Right kidney (tissue), 1 donor: ENCODE data around the gene ERBB4.
"Not testable (repeated sequence)": the region's sequence is repeated elsewhere in the genome, so short reads cannot be mapped to it uniquely, and the experiment has no call there.

ENCODE experiments used
- DNase-seq: peaks from one replicate; pipeline ENCODE4 v3.0.0-alpha.2; 2016

The ERBB4 gene

DNA sequence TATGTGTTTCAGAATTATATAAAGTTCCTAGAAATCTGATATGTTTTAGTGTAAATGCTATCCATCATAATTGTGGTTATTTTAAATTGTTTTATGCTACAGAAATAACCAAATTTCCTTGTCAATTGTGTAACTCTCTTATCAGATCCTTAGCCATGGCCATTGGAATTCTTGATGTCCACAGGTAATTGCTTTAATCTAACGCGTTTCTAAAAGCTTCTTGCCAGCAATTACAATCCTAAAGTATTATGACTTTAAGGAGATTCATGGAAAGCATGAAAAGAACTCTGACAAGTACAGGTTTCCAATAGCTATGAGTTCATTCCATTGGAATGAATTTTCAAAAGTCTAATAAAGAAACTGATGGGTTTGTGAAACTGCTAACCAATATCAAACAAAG, 472.1 kb downstream of the ERBB4 start:
- DNase-seq = no peak

DNA sequence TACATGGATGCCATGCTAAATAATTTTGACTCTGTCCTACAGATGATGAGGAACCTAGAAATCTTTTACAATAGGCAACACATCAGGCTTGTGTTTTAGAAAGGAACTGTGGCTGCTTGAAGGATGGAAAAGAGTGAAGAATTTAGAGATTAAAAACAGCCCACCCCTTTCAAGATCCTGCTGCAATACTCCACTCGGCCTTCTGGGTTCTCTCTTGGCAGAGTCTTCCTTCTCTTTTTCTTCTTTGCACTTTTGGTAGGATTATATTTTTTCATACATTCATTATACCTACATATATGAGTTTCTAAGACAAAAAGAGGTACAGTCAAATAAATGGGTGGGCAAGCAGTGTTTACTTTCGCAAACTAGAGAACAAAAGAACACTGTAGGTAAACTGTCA, 474.3 kb downstream of the ERBB4 start:
- no peak for DNase-seq

DNA sequence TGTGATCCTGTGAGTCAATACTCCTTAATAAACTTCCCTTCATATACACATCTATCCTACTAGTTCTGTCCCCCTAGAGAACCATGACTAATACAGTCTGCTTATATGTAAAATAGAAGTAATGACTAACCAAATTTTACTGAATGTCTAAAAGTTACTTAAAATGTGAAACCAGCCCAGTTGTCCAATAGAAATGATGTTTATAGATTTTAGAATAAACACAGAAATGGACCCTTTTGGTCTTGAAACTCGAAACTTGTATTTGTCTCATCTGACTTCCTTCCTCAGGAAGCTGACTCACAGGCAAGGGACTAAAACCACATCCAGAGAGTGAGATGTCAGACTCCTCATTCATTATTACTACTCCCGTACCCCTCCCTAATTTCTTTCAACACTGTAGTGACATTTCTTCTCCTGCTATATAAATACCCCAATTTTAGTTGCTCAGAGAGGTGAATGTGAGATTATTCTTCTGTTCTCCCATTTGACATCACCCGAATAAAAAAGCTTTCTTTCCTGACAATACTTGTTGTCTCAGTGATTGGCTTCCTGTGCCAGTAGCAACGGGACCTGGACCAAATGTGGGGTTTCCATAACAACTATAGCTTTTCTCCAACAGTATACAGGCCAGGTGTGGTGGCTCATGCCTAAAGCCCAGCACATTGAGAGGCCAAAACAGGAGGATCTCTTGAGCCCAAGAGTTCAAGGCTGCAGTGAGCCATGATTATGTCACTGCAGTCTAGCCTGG, 486.0 kb downstream of the ERBB4 start:
- no peak for DNase-seq

DNA sequence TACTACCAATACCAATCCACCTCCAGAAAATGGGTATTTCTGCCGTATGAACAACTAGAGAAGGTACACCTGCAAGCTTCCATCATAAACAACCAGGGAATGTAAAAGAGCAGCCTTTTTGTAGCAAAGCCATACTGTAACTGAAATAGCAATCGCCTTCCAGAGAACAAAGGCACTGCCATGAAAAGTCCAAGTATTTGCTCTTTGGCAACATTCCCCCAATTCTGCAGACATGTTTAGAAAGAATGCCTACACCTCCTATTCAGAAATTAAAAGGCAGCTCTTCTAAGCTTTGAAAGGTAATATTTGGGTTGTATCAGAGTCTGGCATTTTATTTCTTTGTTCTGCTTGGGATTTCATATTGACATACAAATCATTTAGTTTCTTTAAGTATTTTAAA, 487.7 kb downstream of the ERBB4 start:
- no peak for DNase-seq

DNA sequence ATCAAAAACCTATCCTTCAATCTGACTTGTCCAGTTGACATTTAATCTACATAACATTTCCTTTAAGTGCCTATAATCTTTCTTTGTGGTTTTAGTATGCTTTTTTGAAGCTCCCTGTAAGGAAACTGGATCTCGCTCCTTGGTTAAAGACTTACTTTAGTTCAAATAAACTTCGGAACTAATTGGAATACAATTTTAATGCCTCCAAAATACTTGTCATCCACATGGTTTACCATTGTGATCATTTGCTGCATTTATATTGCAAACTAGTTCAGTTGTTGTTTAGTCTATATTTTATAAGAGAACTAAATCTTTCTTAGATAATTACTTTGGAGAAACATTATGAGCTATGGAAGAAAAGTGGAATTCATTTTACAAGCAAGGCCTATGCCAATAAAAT, 496.0 kb downstream of the ERBB4 start:
- no peak for DNase-seq

DNA sequence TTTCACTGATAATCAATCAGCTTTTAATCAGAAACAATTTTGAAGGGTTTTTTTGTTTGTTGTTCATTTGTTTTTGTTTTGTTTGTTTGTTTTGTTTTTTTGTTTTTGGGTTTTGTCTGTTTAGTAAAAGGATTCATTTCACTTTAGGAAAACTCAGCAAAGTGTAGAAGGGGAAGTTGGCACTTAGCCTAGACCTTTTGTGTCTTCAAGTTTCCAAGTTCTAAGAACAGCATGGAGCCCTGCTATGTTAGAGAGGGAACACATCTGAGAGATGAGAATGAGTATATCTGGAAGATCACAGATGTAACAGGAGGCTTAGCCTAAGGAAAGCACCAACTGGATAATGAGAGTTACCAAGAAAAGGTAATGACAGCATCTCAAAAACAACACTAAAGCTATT, 501.5 kb downstream of the ERBB4 start:
- DNase-seq = no peak

DNA sequence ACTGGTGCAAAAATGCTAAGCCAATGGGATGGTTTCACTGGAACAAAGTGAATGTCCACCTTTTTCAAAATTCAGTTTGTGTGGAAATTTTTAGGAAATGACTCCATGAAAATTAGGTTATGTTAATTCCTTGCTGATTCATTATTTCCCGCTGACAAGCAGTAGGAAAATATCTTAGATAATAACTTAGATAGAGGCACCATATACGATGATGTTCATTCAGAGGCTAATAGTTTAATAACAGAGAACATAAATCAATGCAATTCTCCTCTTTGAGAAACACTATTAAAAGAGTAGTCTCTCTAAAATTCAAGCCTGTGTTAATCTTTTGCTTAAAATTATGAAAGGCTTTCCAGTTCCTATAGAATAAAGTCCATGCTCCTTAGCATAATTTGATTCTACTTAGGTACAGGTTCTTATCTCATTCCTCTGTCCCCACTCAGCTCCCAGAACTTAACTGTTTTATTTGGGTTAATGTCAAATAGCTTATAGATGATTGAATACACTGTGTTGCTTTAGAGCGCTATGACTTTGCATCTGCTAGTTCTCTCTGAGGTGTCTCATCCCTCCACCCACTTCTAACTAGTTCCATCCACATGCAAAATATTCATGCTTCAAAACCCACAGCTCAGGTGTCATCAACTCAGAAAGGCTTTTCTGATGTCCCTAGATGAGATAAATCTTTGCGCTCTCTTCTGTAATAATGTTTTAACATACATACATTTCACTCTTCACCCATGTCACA, 503.6 kb downstream of the ERBB4 start:
- DNase-seq = no peak

DNA sequence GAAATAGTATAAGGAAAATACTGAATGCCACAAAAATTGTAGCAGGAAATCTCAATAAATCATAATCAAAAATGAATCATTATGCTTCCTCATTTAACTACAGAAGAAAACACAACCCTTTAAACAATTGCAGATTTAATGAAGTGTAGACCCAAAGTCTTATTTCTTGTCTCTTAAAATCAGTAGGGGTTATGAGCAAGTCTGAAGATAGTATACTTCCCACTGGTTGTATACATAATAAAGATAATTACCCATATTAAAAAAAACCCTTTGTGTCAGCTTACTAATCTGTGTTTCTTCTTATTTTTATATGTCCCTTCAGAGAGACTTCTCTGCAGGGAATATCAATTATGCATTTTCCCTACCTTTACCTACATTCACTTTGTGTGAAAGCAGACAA, 504.7 kb downstream of the ERBB4 start:
- no peak for DNase-seq

DNA sequence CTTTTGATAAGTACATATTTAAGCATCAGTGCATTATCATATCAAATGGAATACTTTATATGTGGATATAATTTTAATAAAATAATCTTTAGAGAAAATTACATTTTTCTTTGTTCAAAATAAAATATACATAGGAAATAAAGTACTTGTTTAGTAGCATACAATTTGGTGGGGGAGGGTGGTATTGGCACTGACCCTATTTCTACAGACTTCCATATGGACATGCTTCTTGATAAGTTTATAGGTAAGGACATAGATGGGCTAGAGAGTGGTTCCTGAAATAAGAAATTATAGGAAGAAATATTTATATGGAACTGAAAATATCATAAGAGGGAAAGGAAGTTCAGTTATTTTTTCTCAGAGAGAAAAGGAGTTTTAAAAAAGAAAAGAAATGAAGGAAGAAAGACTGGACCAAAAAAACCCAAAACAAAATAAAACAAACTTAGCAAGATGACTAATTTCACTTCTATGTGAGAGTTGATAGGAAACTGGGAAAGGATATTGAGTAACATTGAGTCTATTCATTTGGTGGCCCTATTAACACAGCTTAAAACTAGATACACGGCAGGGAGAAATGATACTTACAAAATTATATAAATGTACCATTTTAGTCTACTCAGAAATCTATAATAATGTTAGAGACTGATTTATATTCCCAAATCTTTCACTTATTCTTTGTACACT, 505.9 kb downstream of the ERBB4 start:
- no peak for DNase-seq

DNA sequence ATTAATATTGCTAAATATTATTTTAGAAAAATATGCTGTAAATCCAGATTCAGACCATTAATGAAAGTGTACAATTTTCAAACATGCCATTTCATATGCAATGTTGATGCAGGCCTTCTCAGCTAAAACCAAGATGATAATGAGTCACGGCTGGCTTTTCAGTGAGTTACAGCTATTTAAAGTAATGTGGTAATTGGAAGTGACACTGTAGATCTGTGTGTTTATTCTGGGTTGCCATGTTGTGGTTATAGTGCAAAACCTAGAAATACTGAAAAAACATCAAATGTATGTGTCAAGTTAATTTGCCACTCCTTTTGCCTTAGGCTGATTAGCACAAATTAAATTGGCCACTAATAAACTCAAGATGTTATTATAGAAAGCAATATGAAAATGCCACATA, 506.6 kb downstream of the ERBB4 start:
- DNase-seq = no peak

DNA sequence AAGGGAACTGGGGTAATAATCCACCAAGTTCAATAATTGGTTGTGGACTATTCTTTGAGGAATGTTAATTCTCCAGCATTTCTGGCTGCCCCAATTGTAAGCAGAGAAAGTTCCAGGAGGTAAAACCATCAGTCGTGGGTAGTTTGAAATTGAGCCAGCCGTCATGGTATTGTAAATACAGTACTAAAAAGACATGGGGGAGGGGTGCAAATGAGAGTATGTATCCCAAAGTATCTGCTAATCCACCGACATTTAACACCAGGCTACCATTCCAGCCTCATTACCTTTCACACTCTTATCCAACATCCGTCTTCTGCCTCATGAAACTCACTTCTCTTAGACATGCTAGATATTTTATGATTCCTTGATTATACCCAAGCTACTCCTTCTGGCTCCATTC, 507.9 kb downstream of the ERBB4 start:
- no peak for DNase-seq

DNA sequence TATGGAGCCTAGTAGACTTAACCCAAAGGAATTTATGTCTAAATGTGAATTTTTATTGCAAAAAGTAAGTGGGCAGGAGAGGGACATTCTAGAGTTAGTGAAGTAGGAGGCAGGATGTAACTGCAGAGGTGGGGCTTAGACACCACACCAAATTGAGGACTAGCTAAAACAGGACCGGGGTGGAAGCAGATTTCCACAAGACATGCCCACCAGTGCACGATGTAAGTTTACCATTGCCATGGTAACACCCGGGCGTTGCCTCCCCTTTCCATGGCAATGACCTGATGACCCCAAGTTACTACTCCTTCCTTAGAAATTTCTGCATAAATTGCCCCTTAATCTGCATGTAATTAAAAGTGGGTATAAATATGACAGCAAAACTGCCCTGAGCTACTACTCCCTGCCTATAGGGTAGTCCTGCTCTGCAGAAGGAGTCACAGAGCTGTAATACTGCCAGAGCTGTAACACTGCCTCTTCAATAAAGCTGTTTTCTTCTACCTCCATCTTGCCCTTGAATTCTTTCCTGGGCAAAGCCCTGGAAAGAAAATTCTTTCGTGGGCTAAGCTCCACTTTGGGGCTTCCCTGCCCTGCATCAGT, 509.7 kb downstream of the ERBB4 start:
- peak; percentile 1 for DNase-seq

DNA sequence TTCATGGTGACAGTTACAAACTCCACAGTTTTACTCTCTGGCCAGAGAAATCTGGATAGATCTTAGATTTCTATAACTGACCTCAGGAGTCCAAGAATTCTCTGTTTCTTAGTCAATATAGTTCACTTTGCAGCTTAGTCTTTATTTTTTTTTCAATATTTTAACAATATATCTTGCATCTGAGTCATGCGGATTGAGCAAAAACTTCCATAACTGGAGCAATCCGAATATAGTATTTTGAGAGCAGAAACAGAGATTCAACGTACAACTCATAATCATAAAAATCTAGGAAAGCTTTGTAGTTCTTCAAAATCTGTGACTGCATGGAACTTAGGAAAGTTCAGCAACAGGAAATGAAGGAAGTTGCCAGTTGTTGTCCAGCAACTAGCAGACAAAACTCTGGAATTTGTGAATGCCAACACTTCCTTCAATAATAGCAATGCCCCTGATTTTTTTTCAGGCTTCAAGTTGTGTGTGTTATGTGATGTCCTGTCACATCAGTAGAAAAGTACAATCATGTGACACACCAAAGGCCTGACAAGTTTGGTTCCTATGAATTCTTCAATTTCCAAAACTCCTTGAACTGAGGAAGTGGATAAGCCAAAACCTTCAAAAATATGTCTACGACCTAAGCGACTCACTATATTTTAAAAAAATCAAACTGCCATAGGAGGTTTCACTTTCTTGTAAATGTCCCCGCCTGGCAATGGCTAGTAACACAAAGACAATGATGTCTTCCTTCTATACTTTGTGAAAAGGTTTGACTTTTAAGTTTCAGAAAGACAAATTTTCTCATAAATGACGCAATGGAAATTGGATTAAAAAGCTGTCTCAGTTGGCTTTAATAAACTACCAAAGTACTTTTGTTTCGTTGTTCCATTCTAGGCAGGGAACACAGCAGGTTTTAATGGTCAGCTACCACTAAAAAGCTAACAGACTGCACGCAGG, 510.6 kb downstream of the ERBB4 start:
- no peak for DNase-seq

DNA sequence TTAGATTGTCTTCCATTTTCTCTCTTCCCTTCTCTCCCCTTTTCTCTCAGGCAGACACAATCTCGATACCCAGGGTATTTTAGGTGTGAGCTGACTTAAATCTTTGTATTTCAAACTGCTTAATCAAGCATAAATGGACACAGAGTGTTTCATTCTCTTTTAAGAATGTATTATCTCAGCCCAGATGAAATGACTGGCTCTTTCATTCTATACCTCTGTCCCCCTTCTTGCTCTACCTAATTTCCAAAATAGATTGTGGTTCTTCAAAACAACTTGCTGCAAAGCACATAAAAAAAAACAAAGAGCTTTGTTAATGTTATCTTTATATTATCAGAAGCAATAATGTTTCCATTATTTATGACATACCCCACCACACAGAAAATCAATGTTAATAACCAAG, 514.6 kb downstream of the ERBB4 start:
- no peak for DNase-seq

DNA sequence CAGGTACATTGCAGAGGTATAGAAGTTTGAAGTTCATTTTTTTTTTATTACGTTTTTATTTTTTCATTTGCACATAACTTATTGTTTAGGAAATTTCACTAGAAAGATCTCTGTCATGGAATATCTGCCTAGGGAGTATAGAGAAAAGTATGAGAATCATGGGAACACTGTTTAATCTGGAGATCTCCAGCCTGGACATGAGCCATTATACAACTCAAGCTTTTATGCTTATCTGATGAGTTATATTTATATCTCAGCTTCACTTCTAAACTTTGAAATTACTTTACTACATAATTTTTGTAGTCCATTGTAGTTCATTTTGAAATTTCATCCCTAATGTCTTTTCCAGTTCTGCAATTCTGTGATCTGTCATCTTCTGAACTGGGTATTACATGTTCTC, 515.6 kb downstream of the ERBB4 start:
- no peak for DNase-seq

DNA sequence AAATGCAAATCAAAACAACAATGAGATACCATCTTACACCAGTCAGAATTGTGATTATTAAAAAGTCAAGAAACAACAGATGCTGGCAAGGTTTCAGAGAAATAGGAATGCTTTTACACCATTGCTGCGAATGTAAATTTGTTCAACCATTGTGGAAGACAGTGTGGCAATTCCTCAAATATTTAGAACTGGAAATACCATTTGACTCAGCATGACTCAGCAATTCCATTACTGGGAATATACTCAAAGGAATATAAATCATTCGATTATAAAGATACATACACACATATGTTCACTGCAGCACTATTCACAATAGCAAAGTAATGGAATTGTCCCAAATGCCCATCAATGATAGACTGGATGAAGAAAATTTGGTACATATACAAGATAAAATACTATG, 516.7 kb downstream of the ERBB4 start:
- no peak for DNase-seq

DNA sequence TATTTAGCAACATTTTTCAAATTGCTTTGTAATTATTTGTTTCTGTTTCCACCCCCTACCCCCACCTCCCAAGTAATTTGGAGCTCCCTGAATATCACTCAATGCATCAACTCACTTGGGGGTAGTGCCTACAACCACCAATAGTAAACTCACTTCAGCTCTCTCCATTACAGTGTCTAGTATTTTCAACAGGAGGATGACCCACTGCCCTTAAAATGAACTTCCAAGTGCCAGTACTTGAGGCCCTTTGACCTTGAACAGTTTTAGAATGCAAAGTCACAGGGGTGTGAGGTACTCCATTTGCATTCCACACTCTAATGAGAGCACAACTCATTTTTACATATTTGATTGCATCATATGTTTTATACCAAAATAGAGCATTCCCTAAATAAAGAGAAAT, 523.0 kb downstream of the ERBB4 start:
- no peak for DNase-seq

DNA sequence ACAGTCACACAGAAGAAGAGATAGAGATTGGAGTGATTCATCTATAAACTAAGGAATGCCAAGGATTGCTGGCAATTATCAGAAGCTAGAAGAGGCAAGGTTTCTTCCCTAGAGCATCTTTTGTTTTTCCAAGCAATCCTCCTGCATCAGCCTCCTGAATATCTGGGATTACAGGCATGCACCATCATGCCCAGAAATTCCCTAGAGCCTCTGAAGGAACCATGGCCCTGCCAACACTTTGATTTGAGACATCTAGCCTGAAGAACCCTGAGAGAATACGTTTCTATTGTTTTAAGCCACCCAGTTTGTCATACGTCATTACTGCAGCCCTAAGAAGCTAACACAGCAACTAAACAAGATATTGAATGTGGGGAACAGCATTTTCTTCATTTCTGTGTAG, 525.0 kb downstream of the ERBB4 start:
- DNase-seq = no peak

DNA sequence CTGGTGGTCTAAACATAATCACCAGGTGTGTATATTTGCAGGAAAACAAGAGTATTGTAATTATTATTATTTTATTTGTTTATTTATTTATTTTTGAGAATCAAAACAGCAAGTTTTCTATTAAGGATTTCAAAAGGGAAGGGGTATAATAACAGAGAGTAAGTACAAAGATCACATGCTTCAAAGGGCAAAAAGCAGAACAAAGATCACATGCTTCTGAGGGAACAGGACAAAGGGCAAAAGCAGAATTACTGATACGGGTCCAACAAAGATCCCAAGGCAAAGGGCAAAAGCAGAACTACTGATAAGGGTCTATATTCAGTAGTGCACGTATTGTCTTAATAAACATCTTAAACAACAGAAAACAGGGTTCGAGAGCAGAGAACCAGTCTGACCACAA, 528.3 kb downstream of the ERBB4 start:
- DNase-seq = not testable (repeated sequence)

DNA sequence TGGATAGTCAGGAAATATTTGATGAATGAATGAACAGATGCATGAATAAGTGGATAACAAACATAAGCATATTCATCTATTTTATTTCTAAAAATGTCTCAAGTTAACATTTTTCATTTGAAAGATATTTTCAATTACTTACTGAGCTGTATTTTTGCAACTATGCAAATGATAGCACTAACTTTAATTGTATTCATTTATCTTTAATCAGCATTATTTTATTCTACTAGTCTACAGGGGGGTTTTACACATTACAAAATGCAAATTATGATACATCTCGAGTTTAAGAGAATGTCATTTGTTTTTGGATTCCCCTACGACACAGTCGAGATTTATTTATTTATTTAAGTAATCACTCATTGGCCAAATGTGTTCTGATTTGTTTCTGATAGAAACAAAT, 530.6 kb downstream of the ERBB4 start:
- no peak for DNase-seq

DNA sequence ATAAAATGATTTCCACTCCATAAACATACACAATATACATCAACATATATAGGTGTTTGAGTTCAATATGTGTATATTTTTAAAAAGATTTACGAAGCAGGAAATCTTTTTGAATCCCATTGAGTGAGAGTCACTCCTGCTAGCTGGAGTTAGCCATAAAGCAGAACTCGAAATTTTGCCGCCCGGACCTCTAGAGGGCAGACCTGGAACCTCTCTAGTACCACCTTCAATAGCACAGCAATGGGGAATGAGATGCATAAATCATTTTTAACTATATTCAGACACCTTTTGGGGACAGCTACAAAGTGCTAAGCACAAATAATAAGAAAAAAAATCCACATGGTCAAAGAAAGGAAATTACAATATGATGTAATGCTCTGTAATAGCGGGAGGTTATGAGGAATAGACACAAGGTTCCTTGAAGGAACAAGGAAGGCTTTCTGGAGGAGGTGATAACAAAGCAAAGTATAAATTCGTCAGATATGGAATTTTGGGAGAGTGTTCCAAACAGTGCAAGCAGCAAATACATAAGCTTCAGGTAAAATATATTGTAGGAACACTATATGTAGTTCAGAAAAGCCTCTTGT, 533.4 kb downstream of the ERBB4 start:
- DNase-seq = no peak

DNA sequence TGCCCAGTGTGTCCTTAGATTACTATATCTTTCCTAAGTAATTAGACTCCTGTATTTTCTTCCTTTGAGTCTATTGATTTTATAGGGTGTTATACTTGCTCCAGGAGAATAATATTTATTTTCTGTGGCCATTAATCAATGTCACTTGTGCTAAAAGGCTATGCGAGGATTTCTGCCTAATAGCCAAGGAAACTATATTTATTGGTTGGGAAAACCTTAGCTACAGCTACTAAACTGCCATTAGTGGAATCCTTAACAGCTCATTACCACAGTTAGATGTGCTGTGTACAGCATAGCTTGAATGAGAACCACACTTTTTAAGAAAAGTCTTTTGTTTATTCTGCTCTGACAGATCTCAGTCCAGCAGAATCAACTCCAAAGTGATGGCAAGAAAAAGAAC, 537.3 kb downstream of the ERBB4 start:
- DNase-seq = no peak
